Small intestine (tissue), 7 donors: ENCODE measurements around the gene ADAM23. TPM values are rescaled to one million over a fixed set of nuclear protein-coding genes. Genes with fewer than 3 reads are reported as not detected.

Source experiments
- DNase-seq, 2 donors: peaks; one replicate each; pipeline versions ENCODE4 v3.0.0 to v3.0.0-alpha.2; 2013
- FAIRE-seq: peaks from 2 replicates; lab custom pipeline; 2012; peaks lifted over from hg19 to GRCh38; lab: Jason Lieb, UNC
- H3K27ac ChIP-seq, 3 donors: one replicate each; pipeline ENCODE4 v1.5.1; 2013; ENCODE audit warnings: low read length in 2 of 3, mild to moderate bottlenecking in 2 of 3, control low read depth in 1 of 3, inconsistent platforms in 1 of 3, low read depth in 1 of 3, moderate library complexity in 1 of 3
- H3K27me3 ChIP-seq, 3 donors: one replicate each; pipeline ENCODE4 v1.6.1; 2013; ENCODE audit warnings: low read length in 3 of 3, inconsistent platforms in 1 of 3; ENCODE audit not compliant: control insufficient read depth in 3 of 3, insufficient read depth in 3 of 3
- H3K36me3 ChIP-seq, 3 donors: one replicate each; pipeline ENCODE4 v1.6.1; 2013; ENCODE audit warnings: low read length in 3 of 3, inconsistent platforms in 1 of 3, low read depth in 1 of 3, mild to moderate bottlenecking in 1 of 3, moderate library complexity in 1 of 3; ENCODE audit not compliant: control insufficient read depth in 3 of 3, insufficient read depth in 2 of 3
- H3K4me1 ChIP-seq, 3 donors: one replicate each; pipeline ENCODE4 v1.6.1; 2013; ENCODE audit warnings: low read length in 2 of 3, inconsistent platforms in 1 of 3, low read depth in 1 of 3, mild to moderate bottlenecking in 1 of 3, moderate library complexity in 1 of 3; ENCODE audit not compliant: control insufficient read depth in 3 of 3, insufficient read depth in 2 of 3
- H3K4me3 ChIP-seq, 3 donors: one replicate each; pipeline ENCODE4 v1.5.1; 2013; ENCODE audit warnings: low read length in 3 of 3, control low read depth in 1 of 3, inconsistent platforms in 1 of 3, low read depth in 1 of 3, mild to moderate bottlenecking in 1 of 3, moderate library complexity in 1 of 3
- H3K9me3 ChIP-seq, 2 donors: one replicate each; pipeline ENCODE4 v1.6.1; 2013; ENCODE audit warnings: low read depth in 1 of 2, low read length in 1 of 2; ENCODE audit not compliant: control insufficient read depth in 2 of 2, insufficient read depth in 1 of 2
- WGBS, 3 donors: extraction: QIAGEN DNeasy Blood & Tissue Kit; methylation state at CpG; one replicate each; pipeline ENCODE4 v1.1.7; 2013; 5-methylcytosine and 5-hydroxymethylcytosine counted together
- polyA plus RNA-seq, 4 donors: library from polyadenylated mRNA; stranded (reverse) in 3 of 4; unstranded in 1 of 4; fragments of 200-250 nt in 3 of 4; fragments of 120-200 nt in 1 of 4; gene quantifications; one replicate each; pipeline versions ENCODE4 v1.2.1 to v1.2.3, GENCODE V29; 2013
- donor health status: healthy with polysubstance abuse.
- donor health status: control.
- donor health status: control.
- donor health status: Bipolar disorder and iron deficiency.
- donor health status: healthy.

ADAM23 gene
- polyA plus RNA-seq, 4 donors: 0.27 to 1.6 (median 1.4) TPM; not detected in 1

DNA sequence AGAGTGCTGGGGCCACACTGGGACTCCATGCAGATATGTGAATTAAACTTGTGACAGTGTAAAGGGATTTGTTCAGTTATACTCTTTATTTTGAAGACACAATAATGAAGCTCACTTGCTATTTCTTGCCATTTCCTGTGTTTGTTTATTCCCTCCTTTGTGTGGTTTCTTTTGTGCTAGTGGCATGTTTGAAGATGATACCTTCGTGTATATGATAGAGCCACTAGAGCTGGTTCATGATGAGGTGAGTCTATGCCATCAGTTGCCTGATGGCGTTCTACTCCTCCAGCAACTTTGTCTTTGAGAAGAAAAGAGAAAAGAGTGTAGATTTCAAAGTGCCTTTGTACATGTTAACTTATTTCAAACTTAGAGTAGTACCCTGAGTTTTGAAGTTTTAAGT is 99.7 kb downstream of the ADAM23 start:
- H3K4me3 ChIP-seq: no peak overlapping the region
- H3K36me3 ChIP-seq: no peaks in the 10 kb centered on the region
- WGBS, 3 donors: 60 to 66% (median 66%) methylated on average over 2 of the region's 2 CpGs
- no peak for FAIRE-seq
- DNase-seq: no peak
- H3K27ac ChIP-seq: no peak overlapping the region
- no peaks in the 10 kb centered on the region for H3K4me1 ChIP-seq
- H3K27me3 ChIP-seq: no peaks in the 10 kb centered on the region
- H3K9me3 ChIP-seq: no peaks in the 10 kb centered on the region

- Histone ChIP-seq H3K36me3 (no peaks in the 10 kb centered on the region), H3K27ac (no peak overlapping the region), H3K9me3 (no peaks in the 10 kb centered on the region), H3K27me3 (no peaks in the 10 kb centered on the region), H3K4me1 (no peaks in the 10 kb centered on the region), H3K4me3 (no peak overlapping the region)
- 31 to 76% (median 42%) methylated on average over 5 of the region's 5 CpGs for WGBS, 3 donors
- DNase-seq: no peak
- FAIRE-seq: no peak
Observed at GRCh38 chr2:206548383-206548782, 105.1 kb downstream of the ADAM23 start.

- H3K27ac ChIP-seq: no peak overlapping the region
- H3K27me3 ChIP-seq: no peaks in the 10 kb centered on the region
- no peak overlapping the region for H3K4me3 ChIP-seq
- DNase-seq: no peak
- no peaks in the 10 kb centered on the region for H3K9me3 ChIP-seq
- H3K36me3 ChIP-seq: no peaks in the 10 kb centered on the region
- FAIRE-seq: no peak
- H3K4me1 ChIP-seq: no peaks in the 10 kb centered on the region
Observed at GRCh38 chr2:206555721-206556120, 112.4 kb downstream of the ADAM23 start.

GRCh38 chr2:206556357-206556949 is 113.1 kb downstream of the ADAM23 start:
- Histone ChIP-seq H3K4me3 (no peak overlapping the region), H3K36me3 (no peaks in the 10 kb centered on the region), H3K4me1 (no peaks in the 10 kb centered on the region), H3K27me3 (no peaks in the 10 kb centered on the region), H3K27ac (no peak overlapping the region), H3K9me3 (no peaks in the 10 kb centered on the region)
- 55 to 60% (median 57%) methylated on average over 5 of the region's 5 CpGs for WGBS, 3 donors
- DNase-seq (peak; percentile 14 to 23), FAIRE-seq (peak; percentile 78)

DNA sequence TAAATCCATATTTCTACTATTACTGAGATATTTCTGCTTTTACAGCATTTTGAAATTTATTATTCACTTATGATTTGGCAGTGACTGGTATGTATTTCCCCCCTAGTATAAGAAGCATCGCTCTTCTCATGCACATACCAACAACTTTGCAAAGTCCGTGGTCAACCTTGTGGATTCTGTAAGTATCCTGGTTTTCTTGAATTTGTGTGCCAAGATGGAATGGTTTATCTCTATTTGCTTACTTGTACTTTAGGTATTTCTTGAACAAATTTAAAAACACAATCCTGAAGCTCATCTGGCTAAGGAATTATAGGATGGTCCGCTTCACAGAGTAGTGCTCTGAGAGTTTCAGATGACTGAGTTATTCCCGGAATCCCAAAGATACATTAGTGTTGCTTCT is 114.0 kb downstream of the ADAM23 start:
- FAIRE-seq: no peak
- Histone ChIP-seq H3K27me3 (no peaks in the 10 kb centered on the region), H3K27ac (no peak overlapping the region), H3K36me3 (no peaks in the 10 kb centered on the region), H3K9me3 (no peaks in the 10 kb centered on the region), H3K4me3 (no peak overlapping the region), H3K4me1 (no peaks in the 10 kb centered on the region)
- 89 to 92% (median 92%) methylated on average over 4 of the region's 4 CpGs for WGBS, 3 donors
- DNase-seq: no peak

DNA sequence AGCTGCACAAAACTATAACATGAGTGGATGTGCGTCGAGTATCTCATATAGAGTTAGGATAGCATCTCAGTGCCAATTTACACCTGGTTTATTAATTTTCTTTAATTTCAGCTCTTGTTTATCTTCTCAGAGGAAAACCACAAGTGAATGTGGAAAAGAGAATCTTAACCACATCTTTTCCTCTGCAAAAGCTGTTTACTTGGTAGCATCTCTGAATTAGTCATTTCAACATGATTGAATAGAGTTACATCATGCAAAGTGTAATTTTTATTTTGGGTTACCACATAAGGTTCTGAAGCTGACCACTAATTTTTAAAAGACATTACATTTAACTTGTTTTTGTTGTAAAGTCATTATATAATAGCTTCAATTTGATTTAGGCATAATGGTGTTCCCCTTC is 115.2 kb downstream of the ADAM23 start:
- H3K4me1 ChIP-seq: no peaks in the 10 kb centered on the region
- FAIRE-seq (no peak), DNase-seq (no peak)
- H3K4me3 ChIP-seq: no peak overlapping the region
- no peaks in the 10 kb centered on the region for H3K9me3 ChIP-seq
- H3K27me3 ChIP-seq: no peaks in the 10 kb centered on the region
- WGBS, 3 donors: 75 to 94% (median 77%) methylated on average over 2 of the region's 2 CpGs
- H3K36me3 ChIP-seq: no peaks in the 10 kb centered on the region
- H3K27ac ChIP-seq: no peak overlapping the region

- Histone ChIP-seq H3K27me3 (no peaks in the 10 kb centered on the region), H3K9me3 (no peaks in the 10 kb centered on the region), H3K36me3 (no peaks in the 10 kb centered on the region), H3K4me3 (no peak overlapping the region), H3K27ac (no peak overlapping the region), H3K4me1 (no peaks in the 10 kb centered on the region)
- DNase-seq (no peak), FAIRE-seq (no peak)
- 96 to 100% (median 96%) methylated on average over 1 of the region's 1 CpG for WGBS, 3 donors
Observed at GRCh38 chr2:206561962-206562361, 118.6 kb downstream of the ADAM23 start.

DNA sequence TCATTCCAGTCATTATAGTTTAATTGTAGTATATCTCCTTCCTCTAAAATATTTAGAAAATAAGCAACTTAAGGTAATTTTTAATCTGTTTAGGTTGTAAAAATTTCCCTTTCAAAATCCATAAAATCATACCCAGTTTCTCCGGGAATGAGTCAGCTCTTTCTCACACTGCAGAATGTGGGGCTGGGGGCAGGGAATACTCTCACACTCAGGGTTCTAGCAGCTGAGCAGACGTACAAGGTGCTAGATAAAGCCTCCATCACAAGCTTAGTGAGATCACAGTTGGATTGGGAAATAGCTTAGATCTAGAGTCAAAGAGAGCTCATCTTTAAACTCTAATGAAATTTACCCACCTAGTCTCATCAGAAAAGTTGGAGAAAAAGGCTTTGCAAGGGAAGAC is 119.0 kb downstream of the ADAM23 start:
- FAIRE-seq: no peak
- Histone ChIP-seq H3K4me3 (no peak overlapping the region), H3K9me3 (no peaks in the 10 kb centered on the region), H3K36me3 (no peaks in the 10 kb centered on the region), H3K27ac (no peak overlapping the region), H3K4me1 (no peaks in the 10 kb centered on the region), H3K27me3 (no peaks in the 10 kb centered on the region)
- 51 to 65% (median 61%) methylated on average over 2 of the region's 2 CpGs for WGBS, 3 donors
- DNase-seq: no peak

- FAIRE-seq: no peak
- WGBS, 3 donors: 61 to 82% (median 67%) methylated on average over 2 of the region's 2 CpGs
- H3K4me3 ChIP-seq: no peak overlapping the region
- no peak for DNase-seq
- no peak overlapping the region for H3K27ac ChIP-seq
- H3K4me1 ChIP-seq: no peaks in the 10 kb centered on the region
- H3K36me3 ChIP-seq: no peaks in the 10 kb centered on the region
- H3K9me3 ChIP-seq: no peaks in the 10 kb centered on the region
- H3K27me3 ChIP-seq: no peaks in the 10 kb centered on the region
Observed at GRCh38 chr2:206563374-206563773, 120.0 kb downstream of the ADAM23 start.
